Peyer's patch (tissue), 4 donors: ENCODE data around the gene COL11A2.

Experiments
- CTCF ChIP-seq, 6 experiments: fragments of 450-650 bp in 4 of 6; fragments of 200-600 bp in 2 of 6; sonication (generic) in 1 of 6; IDR thresholded peaks; one replicate each; pipeline ENCODE4 v1.5.1; 2017 to 2019; ENCODE audit warnings: antibody characterized with exemption in 6 of 6, mild to moderate bottlenecking in 3 of 6, moderate library complexity in 1 of 6
- POLR2A ChIP-seq, 2 donors: fragments of 450-650 bp; IDR thresholded peaks; one replicate each; pipeline ENCODE4 v1.5.1; 2017; ENCODE audit warnings: antibody characterized with exemption in 2 of 2, mild to moderate bottlenecking in 2 of 2, moderate library complexity in 2 of 2

- no peak for TF ChIP-seq CTCF (IDR thresholded peaks at IDR 0.05)
- no peak for TF ChIP-seq POLR2A (IDR thresholded peaks at IDR 0.05)
Measured at GRCh38 chr6:33190504-33191107, 1.7 kb downstream of the COL11A2 start.
